ENCODE data around the gene COL9A3.

Gene COL9A3

DNA sequence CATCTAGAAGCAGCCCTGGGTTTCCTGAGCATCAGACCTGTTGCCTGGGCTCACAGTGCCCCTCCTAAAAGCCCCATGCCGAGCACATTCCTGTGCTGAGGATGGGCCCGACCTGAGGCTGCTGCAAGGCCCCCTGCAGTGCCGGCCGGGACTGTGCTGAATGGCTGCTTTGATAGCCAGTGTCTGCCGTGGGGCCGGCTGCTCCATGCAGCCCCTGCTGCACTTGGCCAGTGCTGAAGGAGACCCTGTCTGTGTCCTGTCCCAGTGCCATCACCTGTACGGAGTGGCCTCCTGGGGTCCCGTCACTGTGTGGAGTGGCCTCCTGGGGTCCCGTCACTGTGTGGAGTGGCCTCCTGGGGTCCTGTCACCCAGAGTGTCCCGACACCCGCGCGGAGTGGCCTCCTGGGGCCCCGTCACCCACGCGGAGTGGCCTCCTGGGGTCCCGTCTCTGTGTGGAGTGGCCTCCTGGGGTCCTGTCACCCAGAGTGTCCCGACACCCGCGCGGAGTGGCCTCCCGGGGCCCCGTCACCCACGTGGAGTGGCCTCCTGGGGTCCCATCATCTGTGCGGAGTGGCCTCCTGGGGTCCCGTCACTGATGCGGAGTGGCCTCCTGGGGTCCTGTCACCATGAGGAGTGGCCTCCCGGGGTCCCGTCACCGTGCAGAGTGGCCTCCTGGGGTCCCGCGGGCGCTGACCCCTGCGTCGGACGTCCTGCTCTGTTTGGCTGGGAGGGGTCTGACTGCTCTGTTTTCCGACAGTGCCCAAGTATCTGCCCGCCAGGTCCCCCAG, 7.0 kb downstream of the COL9A3 start:
- no peak for DNase-seq (ENCODE audit: low read depth)

DNA sequence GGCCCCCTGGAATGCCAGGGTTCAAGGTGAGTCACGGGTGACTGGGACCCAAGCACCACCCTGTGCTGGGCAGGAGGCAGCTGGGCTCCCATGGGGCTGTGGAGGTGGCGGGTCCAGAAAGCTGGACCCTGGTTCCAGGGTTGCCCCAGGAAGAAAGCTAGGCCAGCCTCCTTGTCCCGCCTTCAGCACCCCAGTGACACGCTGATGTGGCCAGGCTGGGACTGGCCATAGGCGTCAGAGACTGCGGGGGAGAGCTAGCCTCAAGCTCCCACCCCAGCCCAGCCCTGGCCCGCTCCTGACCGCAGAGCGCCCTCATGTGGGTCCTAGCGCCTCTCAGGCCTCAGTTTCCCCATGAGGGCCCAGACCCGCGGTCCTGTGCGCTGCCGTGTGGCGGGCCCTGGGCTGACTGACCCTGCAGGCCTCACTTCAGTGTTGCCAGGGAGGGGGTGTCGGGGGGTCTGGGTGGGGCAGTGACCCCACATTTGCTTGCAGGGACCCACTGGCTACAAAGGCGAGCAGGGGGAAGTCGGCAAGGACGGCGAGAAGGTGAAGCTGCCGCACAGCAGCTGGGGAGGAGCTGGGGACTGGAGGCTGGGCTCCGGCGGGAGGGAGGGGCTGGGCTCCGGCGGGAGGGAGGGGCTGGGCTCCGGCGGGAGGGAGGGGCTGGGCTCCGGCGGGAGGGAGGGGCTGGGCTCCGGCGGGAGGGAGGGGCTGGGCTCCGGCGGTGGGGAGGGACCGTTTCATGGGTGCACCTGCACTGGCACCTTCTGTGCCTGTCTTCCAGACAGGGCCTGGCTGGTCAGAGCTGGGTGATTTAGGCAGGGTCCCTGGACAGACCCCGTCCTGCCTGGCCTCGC, 7.9 kb downstream of the COL9A3 start:
- DNase-seq (ENCODE audit: low read depth), result no peak

DNA sequence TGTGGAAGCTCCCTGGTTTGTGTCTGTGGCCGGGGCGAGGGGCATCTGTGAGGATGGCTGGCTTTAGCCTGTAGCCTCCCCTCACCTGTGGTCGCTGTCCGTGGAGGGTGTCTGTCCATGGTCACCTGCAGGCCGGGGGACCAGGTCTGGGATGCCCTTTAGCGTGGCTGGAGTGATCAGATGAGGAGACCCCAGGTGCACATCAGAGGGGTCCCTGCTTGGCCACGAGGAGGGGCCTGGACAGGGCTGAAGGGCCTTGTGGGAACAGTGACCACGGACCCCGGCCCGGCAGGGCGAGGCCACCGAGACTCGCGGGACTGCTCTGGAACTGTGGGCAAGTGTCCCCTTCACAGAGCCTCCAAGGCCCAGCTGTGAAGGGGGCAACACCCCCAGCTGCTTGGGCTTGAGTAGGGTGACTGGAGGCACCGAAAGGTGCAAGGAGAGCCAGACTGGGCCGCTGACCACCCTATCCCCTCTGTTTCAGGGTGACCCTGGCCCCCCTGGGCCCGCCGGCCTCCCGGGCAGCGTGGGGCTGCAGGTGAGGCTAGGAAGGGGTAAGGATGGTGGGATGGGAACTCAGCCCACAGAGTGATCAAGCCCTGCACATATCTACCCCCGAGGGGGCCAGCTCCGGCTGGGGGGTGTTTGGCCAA, 8.6 kb downstream of the COL9A3 start:
- DNase-seq (ENCODE audit: low read depth), result no peak

DNA sequence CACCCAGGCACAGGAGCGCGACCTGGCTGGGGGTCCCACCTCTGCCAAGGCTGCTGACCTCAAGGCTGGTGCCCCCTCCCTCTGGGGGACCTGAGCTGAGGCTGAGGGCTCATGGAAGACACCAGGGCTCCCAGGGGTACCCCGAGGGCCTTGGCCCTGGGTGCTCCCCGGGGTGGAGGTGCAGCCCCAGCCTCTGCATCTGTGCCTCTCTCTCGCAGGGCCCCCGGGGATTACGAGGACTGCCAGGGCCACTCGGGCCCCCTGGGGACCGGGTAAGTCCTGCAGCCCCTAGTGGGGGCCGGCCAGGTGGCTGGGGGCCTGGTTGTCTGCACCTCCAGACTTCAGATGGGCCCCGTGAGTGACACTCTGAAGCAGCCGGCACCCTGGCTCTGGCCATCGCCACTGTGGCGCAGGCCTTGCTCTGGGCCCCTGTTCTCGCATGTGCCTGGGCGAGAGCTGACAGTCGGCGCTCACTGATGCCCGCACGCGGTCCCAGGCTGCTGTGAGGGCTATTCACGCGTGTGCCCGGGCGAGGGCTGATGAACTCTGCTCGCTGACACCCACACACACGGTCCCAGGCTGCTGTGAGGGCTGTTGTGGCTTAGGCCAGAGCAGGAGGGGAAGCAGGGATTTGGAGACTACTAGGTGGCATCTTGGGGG, 9.3 kb downstream of the COL9A3 start:
- no peak for DNase-seq (ENCODE audit: low read depth)

- no peak for DNase-seq (ENCODE audit: low read depth)
Measured at GRCh38 chr20:62826646-62827310, 9.9 kb downstream of the COL9A3 start.

- no peak for DNase-seq (ENCODE audit: low read depth)
Measured at GRCh38 chr20:62827311-62828038, 10.6 kb downstream of the COL9A3 start.

GRCh38 chr20:62828051-62828450, 11.2 kb downstream of the COL9A3 start:
- DNase-seq (ENCODE audit: low read depth), result no peak

- no peak for DNase-seq (ENCODE audit: low read depth)
Measured at GRCh38 chr20:62828511-62829230, 11.8 kb downstream of the COL9A3 start.

DNA sequence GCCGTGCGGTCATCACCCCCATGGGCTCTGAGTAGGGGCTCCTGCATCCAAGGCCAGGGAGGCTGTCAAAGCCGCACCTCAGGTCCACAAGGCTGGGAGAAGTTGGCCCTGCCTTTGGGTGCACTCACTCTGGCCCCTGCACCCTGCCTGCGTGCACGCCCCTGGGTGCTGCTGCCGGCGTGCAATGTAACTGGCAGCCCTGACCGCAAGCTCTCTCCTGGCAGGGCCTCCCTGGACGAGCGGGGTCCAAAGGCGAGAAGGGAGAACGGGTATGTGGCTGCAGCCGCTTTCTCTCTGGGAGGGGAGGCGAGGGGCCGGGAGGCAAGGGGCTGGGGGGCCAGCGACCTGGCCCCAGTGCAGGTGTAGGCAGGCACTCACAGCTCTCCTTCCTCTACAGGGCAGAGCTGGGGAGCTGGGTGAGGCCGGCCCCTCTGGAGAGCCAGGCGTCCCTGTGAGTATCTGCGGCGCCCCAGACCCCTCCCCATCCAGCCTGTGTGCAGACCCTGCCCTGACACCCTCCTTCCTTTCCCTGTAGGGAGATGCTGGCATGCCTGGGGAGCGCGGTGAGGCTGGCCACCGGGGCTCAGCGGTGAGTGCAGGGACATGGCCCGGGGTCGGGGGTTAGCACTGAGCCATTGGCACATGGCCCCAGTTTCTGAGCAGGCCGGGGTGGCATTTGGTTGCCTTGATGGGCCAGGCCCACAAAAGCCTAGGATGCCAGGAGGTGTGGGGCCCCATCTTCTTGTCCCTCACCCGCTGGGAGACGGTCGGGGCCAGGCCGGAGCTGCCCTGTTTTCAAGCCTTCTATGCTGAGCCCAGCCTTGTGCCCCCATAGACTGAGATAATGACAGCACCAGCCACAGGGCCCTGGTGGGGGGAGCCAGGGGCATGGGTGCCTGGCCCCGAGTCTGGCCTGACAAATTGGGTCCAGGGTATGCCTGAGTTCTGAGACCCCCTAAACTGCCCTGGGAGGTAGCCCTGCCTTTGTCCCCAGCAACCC, 12.7 kb downstream of the COL9A3 start:
- DNase-seq (ENCODE audit: low read depth), result no peak

GRCh38 chr20:62830251-62830650, 13.4 kb downstream of the COL9A3 start:
- no peak for DNase-seq (ENCODE audit: low read depth)

DNA sequence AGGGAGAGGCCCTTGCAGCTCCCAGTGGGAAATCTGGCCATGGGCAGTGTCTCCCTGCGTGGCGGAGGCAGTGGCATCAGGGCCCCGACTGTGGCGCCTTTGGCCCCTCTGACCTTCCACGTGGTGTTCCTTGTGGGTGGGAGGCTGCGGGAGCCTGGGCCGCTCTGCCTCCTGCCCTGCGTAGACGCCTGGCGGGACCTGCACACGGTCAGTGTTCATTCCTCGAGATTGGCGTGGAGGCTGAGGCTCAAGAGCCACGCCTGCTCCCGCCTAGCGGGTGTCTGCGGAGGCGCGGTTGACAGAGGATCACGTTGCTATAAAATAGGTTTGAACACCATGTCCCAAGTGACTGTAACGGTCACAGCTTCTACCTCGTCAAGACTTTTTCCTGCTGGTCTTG, 14.0 kb downstream of the COL9A3 start:
- DNase-seq (ENCODE audit: low read depth), result no peak

DNA sequence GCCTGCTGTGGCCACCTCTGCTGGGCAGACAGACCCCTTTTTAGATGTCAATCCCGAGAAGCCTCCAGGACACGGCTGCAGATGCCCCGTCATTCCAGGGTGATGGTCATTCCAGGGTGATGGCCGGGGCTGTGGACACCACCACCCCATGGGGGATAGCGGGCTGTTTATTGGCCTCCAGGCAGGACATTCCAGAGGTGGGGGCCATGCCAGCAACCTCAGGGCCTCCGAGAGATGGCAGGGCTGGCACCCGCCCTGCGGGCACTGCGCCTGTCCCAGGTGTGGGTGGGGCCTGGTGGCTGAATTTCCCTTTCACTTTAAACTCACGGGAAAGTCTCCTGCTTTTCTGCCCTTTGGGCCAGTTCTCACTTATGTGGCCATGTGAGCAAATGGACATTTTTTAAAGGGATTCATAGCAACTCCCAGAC, 14.5 kb downstream of the COL9A3 start:
- DNase-seq (ENCODE audit: low read depth), result no peak

DNA sequence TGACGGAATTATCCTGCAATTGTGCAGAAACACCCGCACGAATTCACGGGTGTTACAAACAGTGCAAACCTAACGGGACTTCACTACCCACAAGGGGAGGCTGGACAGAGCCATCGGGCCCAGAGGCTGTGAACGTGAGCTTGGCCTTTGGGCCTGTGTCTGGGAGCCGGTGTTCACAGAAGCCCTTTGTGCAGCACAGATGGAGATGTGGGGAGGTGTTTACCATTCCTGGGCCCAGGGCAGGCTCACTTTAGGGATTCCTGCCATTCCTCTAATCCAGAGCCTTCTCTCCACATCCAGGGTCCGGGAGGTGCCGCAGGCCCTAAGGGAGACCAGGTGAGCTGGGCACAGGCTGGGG, 15.0 kb downstream of the COL9A3 start:
- DNase-seq (ENCODE audit: low read depth), result no peak

DNA sequence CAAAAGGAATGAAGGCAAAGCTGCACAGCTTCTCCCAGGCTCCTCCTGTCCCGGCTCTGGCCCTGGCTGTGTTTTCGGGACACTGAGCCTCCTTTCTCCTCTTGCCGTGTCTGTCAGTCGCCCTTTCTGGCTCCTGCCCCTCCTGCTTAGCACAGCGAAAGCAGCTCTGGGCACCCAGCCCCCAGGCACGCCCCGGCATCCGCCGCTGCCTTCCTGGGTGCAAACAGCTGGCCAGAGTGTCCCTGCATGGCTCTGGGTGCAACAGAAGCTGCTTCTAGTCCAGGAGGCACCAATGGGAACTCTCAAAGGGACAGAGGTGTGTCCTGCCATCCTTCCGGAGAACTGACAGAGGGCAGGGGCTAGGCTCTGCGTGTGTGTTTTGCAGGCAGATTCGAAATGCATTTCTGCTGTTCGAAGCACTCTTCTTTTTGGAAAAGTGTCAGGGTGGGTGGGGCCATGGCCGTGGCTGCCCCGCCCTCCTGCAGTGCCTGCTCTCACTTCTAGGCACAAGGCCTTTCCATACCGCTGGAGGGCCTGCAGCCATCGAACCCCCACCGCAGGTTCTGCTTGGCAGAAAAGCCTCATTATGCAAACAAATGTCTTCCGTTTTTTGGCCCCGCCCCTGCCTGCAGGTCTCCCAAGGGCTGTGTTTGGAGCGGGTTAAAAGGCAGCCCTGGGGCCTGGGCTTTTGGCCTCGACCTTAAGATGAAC, 15.5 kb downstream of the COL9A3 start:
- no peak for DNase-seq (ENCODE audit: low read depth)

DNA sequence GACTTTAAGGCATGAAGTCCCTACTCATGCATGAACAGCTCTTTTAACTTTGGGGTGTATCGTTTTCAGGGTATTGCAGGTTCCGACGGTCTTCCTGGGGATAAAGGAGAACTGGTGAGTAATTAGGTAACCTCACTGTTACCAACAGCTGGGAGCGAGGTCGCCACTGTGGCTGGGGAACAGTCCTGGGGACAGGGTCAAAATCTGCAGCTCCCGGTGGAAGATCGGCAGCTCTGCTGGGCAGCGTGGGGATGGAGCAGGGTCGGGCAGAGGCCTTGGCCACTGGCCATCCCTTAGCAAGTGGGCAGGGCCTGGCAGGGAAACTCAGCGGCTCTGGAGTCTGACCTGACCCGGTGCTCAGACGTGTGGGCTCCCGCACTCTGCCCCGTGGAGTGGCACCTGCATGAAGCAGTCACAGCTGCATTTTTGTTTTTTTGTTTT, 16.1 kb downstream of the COL9A3 start:
- no peak for DNase-seq (ENCODE audit: low read depth)

DNA sequence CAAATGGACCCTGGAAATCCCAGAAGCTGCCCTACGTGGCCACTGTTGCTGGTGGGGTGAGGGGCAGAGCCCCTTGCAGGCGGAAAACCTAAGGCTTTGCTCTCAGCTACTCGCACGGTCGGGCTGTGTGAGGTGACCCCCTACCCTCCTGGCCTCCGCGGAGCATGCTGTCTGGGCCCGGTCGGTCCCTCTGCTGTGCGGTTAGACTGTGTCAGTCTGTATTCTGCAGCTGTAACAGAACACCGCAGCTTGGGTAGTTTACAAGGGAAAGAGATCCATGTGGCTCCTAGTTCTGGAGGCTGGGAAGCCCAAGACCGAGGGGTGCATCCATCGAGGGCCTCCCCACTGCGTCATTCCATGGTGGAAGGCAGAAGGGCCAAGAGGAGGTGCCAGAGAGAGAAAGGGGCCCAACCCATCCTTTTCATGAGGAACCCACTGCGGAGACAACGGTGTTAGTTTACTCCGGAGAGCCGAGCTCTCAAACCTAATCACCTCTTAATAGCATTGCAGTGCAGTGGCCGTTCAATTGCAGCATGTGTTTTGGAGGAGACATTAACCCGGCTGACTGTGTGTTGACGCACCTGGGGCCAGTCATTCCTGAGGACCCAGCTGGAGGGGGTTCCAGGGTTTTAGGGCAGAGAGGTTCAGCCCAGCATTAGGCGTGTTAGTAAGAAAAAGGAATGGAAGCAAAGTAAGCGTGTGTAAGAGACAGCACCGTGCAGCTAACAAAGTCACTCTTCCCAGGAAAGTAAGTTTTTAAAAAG, 18.3 kb downstream of the COL9A3 start:
- no peak for DNase-seq (ENCODE audit: low read depth)

All from fibroblast of gingiva (primary cell).